AG09319 (cell line): ENCODE data around the gene PRKCB.

Experiments
- DNase-seq: peaks from one replicate; pipeline ENCODE4 v3.0.0-alpha.2; 2010; ENCODE audit warnings: low read depth; ENCODE audit errors: extremely low read depth
- CTCF ChIP-seq: IDR thresholded peaks from 2 replicates; pipeline ENCODE4 v1.5.1; 2011; ENCODE audit warnings: low read depth, mild to moderate bottlenecking, inconsistent platforms, low read length, moderate library complexity

PRKCB gene

GRCh38 chr16:24135624-24136565 is 300.1 kb downstream of the PRKCB start:
- no peak for DNase-seq

GRCh38 chr16:24138024-24138423 is 302.2 kb downstream of the PRKCB start:
- TF ChIP-seq CTCF: no peak
- no peak for DNase-seq

More at GRCh38 chr16:24135624-24136565, 300.1 kb downstream of the PRKCB start:
- no peak for TF ChIP-seq CTCF

GRCh38 chr16:24138575-24138974 is 302.8 kb downstream of the PRKCB start:
- no peak for DNase-seq
- no peak for TF ChIP-seq CTCF

- TF ChIP-seq CTCF: no peak
- DNase-seq: no peak
These were observed 303.5 kb downstream of the PRKCB start for GRCh38 chr16:24139282-24139681.

GRCh38 chr16:24140730-24141129 is 304.9 kb downstream of the PRKCB start:
- DNase-seq: no peak
- no peak for TF ChIP-seq CTCF

- DNase-seq: no peak
- TF ChIP-seq CTCF: no peak
These were observed 305.7 kb downstream of the PRKCB start for GRCh38 chr16:24141466-24141865.

- DNase-seq: no peak
- TF ChIP-seq CTCF: no peak
These were observed 306.1 kb downstream of the PRKCB start for GRCh38 chr16:24141917-24142316.
